ENCODE measurements around the gene KHDRBS2. TPM values are rescaled to one million over a fixed set of nuclear protein-coding genes. Genes with fewer than 3 reads are reported as not detected.

The KHDRBS2 gene
- total RNA-seq, 2 experiments from 2014 or later, result not detected

DNA sequence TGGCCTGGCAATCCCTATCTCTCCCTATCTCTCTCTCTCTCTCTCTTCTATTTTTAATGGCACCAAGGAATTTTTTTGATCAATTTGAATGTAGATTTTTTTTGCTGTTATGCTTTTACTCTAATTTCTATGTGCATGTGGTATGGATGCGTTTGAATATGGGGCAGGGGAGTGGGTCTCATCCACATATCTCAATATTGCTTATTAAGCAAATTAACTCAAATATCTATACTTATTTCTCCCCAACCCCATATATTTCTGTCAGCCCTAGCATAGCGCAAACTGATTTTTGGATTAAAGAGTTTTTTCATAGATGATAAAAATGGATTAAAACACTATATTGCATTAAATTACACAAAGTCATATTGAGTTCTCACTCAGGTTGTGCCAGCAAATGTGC, 210.2 kb downstream of the KHDRBS2 start:
- no peak overlapping the region for H3K27ac Mint-ChIP-seq
- intact Hi-C loops (cut with DNase I, micrococcal nuclease), result no loop called here
- TF ChIP-seq CTCF (IDR thresholded peaks at IDR 0.05), result no peak
- ATAC-seq (ENCODE audit: poor library complexity), result no peak
- no peaks in the 10 kb centered on the region for H3K36me3 Mint-ChIP-seq (ENCODE audit: low read depth)
- H3K27me3 Mint-ChIP-seq, result no peaks in the 10 kb centered on the region
- H3K9me3 Mint-ChIP-seq, result peaks cover 11% of the 10 kb centered on the region
- Histone ChIP-seq H3K36me3 (ENCODE audit: insufficient read depth, low read length) (no peaks in the 10 kb centered on the region), H3K27me3 (ENCODE audit: control insufficient read depth in 1 of 2, insufficient read depth in 2 of 2, low read length in 2 of 2) (no peaks in the 10 kb centered on the region), H3K4me3 (ENCODE audit: low read length) (no peak overlapping the region), H3K9me3 (ENCODE audit: control insufficient read depth in 1 of 2, insufficient read depth in 1 of 2, low read length in 2 of 2) (no peaks in the 10 kb centered on the region), H3K4me1 (ENCODE audit: insufficient read depth, low read length) (no peaks in the 10 kb centered on the region), H3K27ac (ENCODE audit: low read depth in 1 of 2, low read length in 2 of 2) (no peak overlapping the region)
- no peaks in the 10 kb centered on the region for H3K4me1 Mint-ChIP-seq (ENCODE audit: low read depth)
- CTCF ChIA-PET, result no interaction called here
- no peak overlapping the region for H3K4me3 Mint-ChIP-seq
- POLR2A ChIA-PET, result no interaction called here
- DNase-seq, result no peak

DNA sequence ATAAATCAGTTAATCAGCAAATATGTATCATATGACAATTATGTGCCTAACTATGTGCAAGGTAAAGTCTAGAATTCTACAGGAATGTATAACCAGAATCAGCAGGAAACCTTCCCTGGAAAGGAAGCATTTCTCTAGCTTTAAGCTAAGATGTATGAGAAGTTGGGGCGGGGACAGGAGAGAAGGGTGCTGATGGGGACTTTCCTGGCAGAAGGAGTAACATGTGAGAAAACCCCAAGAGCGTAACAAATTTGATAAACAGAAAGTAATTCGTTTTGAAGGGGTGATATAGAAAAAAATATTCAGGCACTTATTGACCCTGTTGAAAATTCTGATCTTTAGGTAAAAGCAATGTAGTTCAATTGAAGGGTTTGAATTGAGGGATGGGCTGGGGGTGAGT, 226.1 kb downstream of the KHDRBS2 start:
- H3K36me3 Mint-ChIP-seq (ENCODE audit: low read depth), result no peaks in the 10 kb centered on the region
- H3K27me3 Mint-ChIP-seq, result no peaks in the 10 kb centered on the region
- POLR2A ChIA-PET, result no interaction called here
- no peak overlapping the region for H3K27ac ChIP-seq (ENCODE audit: low read depth in 1 of 2, low read length in 2 of 2)
- no peaks in the 10 kb centered on the region for H3K4me1 ChIP-seq (ENCODE audit: insufficient read depth, low read length)
- DNase-seq (no peak), ATAC-seq (ENCODE audit: poor library complexity) (no peak)
- no peaks in the 10 kb centered on the region for H3K4me1 Mint-ChIP-seq (ENCODE audit: low read depth)
- H3K9me3 ChIP-seq (ENCODE audit: control insufficient read depth in 1 of 2, insufficient read depth in 1 of 2, low read length in 2 of 2), result no peaks in the 10 kb centered on the region
- CTCF ChIA-PET, result no interaction called here
- no peaks in the 10 kb centered on the region for H3K36me3 ChIP-seq (ENCODE audit: insufficient read depth, low read length)
- intact Hi-C loops (cut with DNase I, micrococcal nuclease), result no loop called here
- H3K4me3 Mint-ChIP-seq, result no peak overlapping the region
- no peak overlapping the region for H3K4me3 ChIP-seq (ENCODE audit: low read length)
- TF ChIP-seq CTCF (IDR thresholded peaks at IDR 0.05), result no peak
- no peak overlapping the region for H3K27ac Mint-ChIP-seq
- no peaks in the 10 kb centered on the region for H3K27me3 ChIP-seq (ENCODE audit: control insufficient read depth in 1 of 2, insufficient read depth in 2 of 2, low read length in 2 of 2)
- peaks cover 5% of the 10 kb centered on the region for H3K9me3 Mint-ChIP-seq

DNA sequence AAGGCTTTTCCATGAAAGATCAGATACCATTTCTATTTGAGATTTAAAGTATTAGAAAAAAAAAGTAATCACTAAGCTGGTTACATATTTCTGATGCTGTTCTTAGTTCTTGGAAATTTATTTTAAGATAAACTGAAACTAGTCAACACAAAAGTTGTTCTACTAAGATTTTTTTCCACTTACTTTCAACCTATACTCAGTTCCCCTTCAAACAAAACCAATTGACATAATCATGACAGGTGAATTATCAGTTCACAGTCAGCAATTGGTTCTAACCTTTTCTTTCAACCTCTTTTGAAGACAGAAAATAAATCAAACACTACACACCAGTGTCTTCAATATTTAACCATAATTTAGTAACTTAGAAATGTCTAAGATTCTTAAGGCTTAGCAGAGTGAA, 228.7 kb downstream of the KHDRBS2 start:
- H3K36me3 ChIP-seq (ENCODE audit: insufficient read depth, low read length), result no peaks in the 10 kb centered on the region
- no peak overlapping the region for H3K4me3 ChIP-seq (ENCODE audit: low read length)
- Mint-ChIP-seq H3K4me3 (no peak overlapping the region), H3K36me3 (ENCODE audit: low read depth) (no peaks in the 10 kb centered on the region), H3K4me1 (ENCODE audit: low read depth) (no peaks in the 10 kb centered on the region), H3K27me3 (no peaks in the 10 kb centered on the region), H3K27ac (no peak overlapping the region), H3K9me3 (peaks cover 13% of the 10 kb centered on the region)
- POLR2A ChIA-PET, result no interaction called here
- CTCF ChIA-PET, result no interaction called here
- no peaks in the 10 kb centered on the region for H3K27me3 ChIP-seq (ENCODE audit: control insufficient read depth in 1 of 2, insufficient read depth in 2 of 2, low read length in 2 of 2)
- H3K9me3 ChIP-seq (ENCODE audit: control insufficient read depth in 1 of 2, insufficient read depth in 1 of 2, low read length in 2 of 2), result no peaks in the 10 kb centered on the region
- H3K4me1 ChIP-seq (ENCODE audit: insufficient read depth, low read length), result no peaks in the 10 kb centered on the region
- no peak overlapping the region for H3K27ac ChIP-seq (ENCODE audit: low read depth in 1 of 2, low read length in 2 of 2)
- no peak for TF ChIP-seq CTCF (IDR thresholded peaks at IDR 0.05)
- ATAC-seq (ENCODE audit: poor library complexity) (no peak), DNase-seq (no peak)
- intact Hi-C loops (cut with DNase I, micrococcal nuclease), result no loop called here
